Right lobe of liver (tissue), 6 donors: Measurements from ENCODE around the gene NAA15. TPM values are rescaled to one million over a fixed set of nuclear protein-coding genes. Genes with fewer than 3 reads are reported as not detected.

Experiments used
- ATAC-seq, 4 donors: fragments of 200-7000 bp; cut with Tn5 transposase; one replicate each; pipeline ENCODE4 v1.9.1; 2020; ENCODE audit warnings: mild to moderate bottlenecking in 4 of 4, moderate library complexity in 4 of 4
- DNase-seq, 3 donors: peaks; one replicate each; pipeline ENCODE4 v3.0.0-alpha.2; 2020
- H3K27ac ChIP-seq, 3 donors: fragments of 200-600 bp; one replicate each; pipeline ENCODE4 v1.8.0; 2022
- H3K27me3 ChIP-seq, 2 donors: fragments of 200-600 bp; one replicate each; pipeline ENCODE4 v1.8.0; 2022
- H3K36me3 ChIP-seq, 4 donors: fragments of 200-600 bp; sonication (generic) in 1 of 4; one replicate each; pipeline versions ENCODE4 v1.5.1 to v1.8.0; 2017 to 2022; ENCODE audit warnings: control low read depth in 1 of 4
- H3K4me1 ChIP-seq, 4 donors: fragments of 200-600 bp; sonication (generic) in 1 of 4; one replicate each; pipeline versions ENCODE4 v1.5.1 to v1.8.0; 2017 to 2022; ENCODE audit warnings: control low read depth in 1 of 4
- H3K4me3 ChIP-seq, 3 donors: fragments of 200-600 bp; one replicate each; pipeline ENCODE4 v1.8.0; 2022
- H3K9me3 ChIP-seq, 4 donors: fragments of 200-600 bp; sonication (generic) in 1 of 4; one replicate each; pipeline versions ENCODE4 v1.5.1 to v1.8.0; 2017 to 2022; ENCODE audit warnings: control low read depth in 1 of 4
- POLR2A ChIP-seq: fragments of 450-650 bp; IDR thresholded peaks from one replicate; pipeline ENCODE4 v1.6.1; 2017; ENCODE audit warnings: antibody characterized with exemption, mild to moderate bottlenecking
- WGBS: methylation state at CpG from one replicate; pipeline ENCODE4 v1.1.6; 2018; ENCODE audit warnings: low coverage, low lambda C conversion rate; ENCODE audit not compliant: insufficient coverage; ENCODE audit errors: missing lambda C conversion rate; 5-methylcytosine and 5-hydroxymethylcytosine counted together
- intact Hi-C, 2 donors: fragments of 100-400 bp; cut with DNase I; formaldehyde crosslinking; loops; one replicate each; pipeline versions ENCODE4 v1.11.2 to v1.14.1; 2022
- total RNA-seq, 6 experiments: library from RNA; depleted of rRNA in 2 of 6; stranded (reverse); fragments of >200 nt in 2 of 6; fragmentation: NEBNext Ultra II Directional in 3 of 6; extraction: Animal tissue kit (Norgen Biotek cat#: 25700) in 3 of 6; gene quantifications; one replicate each; pipeline versions ENCODE4 v1.1.0 to v1.2.4, GENCODE V29; 2016 to 2023
- TF ChIP-seq, protein P1 (sequence below), 4 donors: fragments of 200-600 bp in 3 of 4; fragments of 450-650 bp in 1 of 4; IDR thresholded peaks; one replicate each; pipeline versions ENCODE4 v1.5.1 to v1.8.0; 2016 to 2022; ENCODE audit warnings: antibody characterized with exemption in 4 of 4, mild to moderate bottlenecking in 2 of 4
- donor health status: DM: no; HTN: yes; CAD: no.
- donor health status: DM: no; HTN: no; CAD: no.
- donor health status: DM: no; HTN: no; CAD: no.
- donor health status: DM: no; HTN: yes; CAD: no.
- donor health status: DM: no; HTN: yes; CAD: no.

NAA15 gene
- total RNA-seq, 6 experiments from 2014 or later, result 13.3 to 19.8 (median 16.5) TPM

DNA sequence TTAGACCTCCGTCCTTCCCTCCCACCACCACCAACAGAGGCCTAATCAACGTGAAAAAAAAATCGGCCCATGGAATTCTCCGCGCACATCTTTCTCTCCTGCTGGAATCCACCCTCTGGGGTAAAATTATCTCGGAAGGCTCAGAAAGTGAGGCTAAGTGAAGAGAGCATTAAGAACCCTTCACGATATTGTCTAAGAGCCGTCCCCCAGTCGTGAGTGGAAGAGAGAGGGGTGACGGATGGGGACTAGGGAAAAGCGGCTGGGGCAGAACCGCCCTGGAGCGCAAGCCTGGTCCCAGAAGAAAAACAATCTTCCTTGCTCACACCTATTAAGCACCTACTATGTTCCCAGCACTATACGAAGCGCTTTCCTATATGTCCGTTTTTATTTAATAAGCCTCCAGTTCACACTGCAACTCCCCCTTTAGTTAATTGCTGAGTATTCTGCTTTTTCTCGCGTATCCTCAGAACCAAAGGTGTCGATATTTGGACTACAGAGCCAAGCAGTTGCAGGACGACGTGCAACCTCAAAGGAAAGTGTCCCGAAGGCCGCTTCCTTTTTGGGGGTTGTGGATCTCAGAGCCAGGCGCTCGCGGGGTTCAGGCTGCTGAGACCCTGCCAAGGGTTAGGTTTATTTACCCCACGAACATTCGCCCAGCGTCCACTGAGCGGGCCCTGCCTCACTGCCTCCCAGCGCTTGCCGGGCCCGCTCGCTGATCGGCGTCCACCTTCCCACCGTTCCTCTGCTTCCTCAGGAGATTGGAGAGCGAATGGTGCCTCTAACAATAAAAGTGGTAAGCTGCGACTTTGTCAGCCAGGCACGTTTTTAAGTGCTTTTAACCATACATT is 22.2 kb upstream of the NAA15 start:
- Histone ChIP-seq H3K4me3 (peak overlapping the region in 2 of 3 donors; percentile 27 to 34), H3K4me1 (peaks cover 0 to 14% (median 0%) of the 10 kb centered on the region in 4 donors)

DNA sequence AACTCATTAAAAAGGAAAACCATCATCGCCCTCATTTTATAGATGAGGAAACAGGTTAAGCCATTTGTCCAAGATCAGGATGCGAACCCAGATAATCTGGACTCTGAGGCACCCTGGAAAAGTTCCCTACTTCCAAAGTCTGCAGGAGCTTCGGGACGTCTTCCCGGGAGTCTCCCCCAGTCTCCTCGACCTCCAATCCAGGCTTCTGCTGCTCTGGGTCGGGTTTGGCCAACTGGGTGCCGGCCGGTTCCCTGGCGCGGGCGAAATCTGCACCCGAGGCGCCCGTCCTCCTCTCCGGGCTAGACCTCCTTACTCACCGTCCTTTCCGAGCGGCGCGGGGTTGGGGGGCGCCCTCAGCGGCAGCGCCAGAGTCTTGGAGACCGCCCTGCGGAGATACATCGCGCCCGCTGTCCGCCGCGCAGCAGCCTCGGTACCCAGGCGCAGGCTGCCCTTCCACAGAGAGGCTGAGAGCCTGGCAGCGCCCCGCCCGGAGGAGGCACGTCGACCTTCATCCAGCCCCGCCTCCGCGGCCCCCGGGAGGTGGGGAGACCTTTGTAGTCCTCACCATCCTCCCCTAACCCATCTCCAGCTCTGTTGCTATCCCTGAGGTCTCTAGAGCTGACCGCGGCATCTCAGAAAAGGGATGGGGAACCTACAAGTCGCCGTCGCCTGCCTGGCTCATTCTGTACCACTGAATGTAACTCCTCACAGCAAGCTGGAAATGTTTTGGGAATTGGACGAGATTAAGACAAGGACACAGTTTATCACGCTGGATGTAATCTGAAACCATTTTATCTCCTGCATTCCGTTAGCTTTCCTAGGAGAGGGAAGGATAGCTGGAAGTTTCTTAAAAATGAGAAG is 21.3 kb upstream of the NAA15 start, which contains the start of gene MGARP:
MGARP (minus strand) TSS at position 466 of the 861 bp plus-strand sequence; CDS start at position 399, 67 bp downstream.
- Histone ChIP-seq H3K27me3 (peaks cover 0 to 10% of the 10 kb centered on the region in 2 donors), H3K9me3 (no peaks in the 10 kb centered on the region), H3K4me1 (peaks cover 0 to 14% (median 0%) of the 10 kb centered on the region in 4 donors), H3K27ac (no peak within 1 kb of the TSS), H3K36me3 (no peaks in the 10 kb centered on the region), H3K4me3 (peak within 1 kb of the TSS; percentile 21 to 34 (median 27))
- TF ChIP-seq POLR2A, result no peak
- TF ChIP-seq, protein P1, sequence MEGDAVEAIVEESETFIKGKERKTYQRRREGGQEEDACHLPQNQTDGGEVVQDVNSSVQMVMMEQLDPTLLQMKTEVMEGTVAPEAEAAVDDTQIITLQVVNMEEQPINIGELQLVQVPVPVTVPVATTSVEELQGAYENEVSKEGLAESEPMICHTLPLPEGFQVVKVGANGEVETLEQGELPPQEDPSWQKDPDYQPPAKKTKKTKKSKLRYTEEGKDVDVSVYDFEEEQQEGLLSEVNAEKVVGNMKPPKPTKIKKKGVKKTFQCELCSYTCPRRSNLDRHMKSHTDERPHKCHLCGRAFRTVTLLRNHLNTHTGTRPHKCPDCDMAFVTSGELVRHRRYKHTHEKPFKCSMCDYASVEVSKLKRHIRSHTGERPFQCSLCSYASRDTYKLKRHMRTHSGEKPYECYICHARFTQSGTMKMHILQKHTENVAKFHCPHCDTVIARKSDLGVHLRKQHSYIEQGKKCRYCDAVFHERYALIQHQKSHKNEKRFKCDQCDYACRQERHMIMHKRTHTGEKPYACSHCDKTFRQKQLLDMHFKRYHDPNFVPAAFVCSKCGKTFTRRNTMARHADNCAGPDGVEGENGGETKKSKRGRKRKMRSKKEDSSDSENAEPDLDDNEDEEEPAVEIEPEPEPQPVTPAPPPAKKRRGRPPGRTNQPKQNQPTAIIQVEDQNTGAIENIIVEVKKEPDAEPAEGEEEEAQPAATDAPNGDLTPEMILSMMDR (IDR thresholded peaks at IDR 0.05), result no peak
- DNase-seq (peak in 1 of 3 donors; percentile 25), ATAC-seq (peak; percentile 62 to 72 (median 64))
- intact Hi-C loops, result no loop called here
- WGBS, result 47% methylated on average over 7 of the region's 51 CpGs

More for the DNA sequence above, 22.2 kb upstream of the NAA15 start:
- 29% methylated on average over 24 of the region's 40 CpGs for whole genome bisulfite sequencing
- no peak for TF ChIP-seq POLR2A
- TF ChIP-seq, protein P1 (IDR thresholded peaks at IDR 0.05), result no peak
- H3K27me3 ChIP-seq, result peaks cover 0 to 10% of the 10 kb centered on the region in 2 donors
- no peaks in the 10 kb centered on the region for H3K9me3 ChIP-seq
- ATAC-seq (peak; percentile 49 to 65 (median 59)), DNase-seq (peak in 1 of 3 donors; percentile 30)
- no peaks in the 10 kb centered on the region for H3K36me3 ChIP-seq
- intact Hi-C loops, result no loop called here
- no peak overlapping the region for H3K27ac ChIP-seq

DNA sequence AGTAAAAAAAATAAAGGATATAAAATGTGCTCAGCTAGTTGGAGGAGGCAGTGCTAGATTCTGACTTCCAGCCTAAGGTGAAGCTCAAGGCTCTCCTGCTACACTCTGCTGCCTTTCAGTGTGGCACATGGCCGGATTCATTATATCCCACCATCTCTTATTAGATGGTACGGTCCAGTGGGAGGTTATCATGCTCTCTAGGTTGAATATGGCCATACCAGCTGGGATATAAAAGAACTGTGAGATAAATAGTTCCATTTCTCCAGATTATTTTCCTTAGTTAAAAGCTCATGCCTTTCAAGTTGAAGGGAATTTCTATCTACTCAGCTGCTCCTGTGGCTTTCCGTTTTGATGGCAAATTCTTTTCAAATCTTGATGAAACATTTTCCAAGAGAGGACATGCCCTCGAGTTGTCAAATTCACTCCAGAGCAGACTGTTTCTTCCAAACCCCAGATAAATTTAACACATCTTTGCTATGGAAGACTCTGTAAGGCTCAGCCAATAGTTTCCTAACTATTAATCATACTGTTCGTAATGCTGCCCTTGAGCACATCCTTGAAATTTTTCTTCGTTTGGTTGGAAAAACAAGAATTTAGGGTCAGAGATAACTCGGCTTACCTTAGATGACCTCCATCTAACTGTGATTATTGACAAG is 19.1 kb upstream of the NAA15 start:
- DNase-seq, result no peak
- H3K4me3 ChIP-seq, result no peak overlapping the region
- H3K27me3 ChIP-seq, result peaks cover 0 to 10% of the 10 kb centered on the region in 2 donors
- intact Hi-C loops, result no loop called here
- no peak for ATAC-seq
- H3K9me3 ChIP-seq, result no peaks in the 10 kb centered on the region
- 72% methylated on average over 7 of the region's 7 CpGs for WGBS
- peaks cover 0 to 14% (median 0%) of the 10 kb centered on the region in 4 donors for H3K4me1 ChIP-seq
- no peak overlapping the region for H3K27ac ChIP-seq
- no peaks in the 10 kb centered on the region for H3K36me3 ChIP-seq
- no peak for TF ChIP-seq POLR2A
- TF ChIP-seq, protein P1 (IDR thresholded peaks at IDR 0.05), result no peak

DNA sequence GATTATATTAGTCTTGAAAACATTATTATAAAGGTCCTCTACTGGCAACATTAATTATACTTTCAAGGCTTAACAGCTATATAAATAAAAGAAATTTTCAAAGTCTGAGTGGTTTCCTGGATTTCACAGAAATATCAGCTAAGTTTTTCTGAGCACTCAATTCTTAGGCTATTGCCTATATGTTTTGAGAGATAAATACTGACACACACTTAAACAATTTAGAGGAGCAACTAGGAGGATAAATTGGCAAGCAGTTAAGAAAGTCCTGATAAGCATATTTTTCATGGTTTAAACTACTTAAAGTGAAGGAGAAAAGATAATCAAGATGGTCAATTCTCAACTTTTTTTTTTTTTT is 18.6 kb upstream of the NAA15 start:
- TF ChIP-seq, protein P1 (IDR thresholded peaks at IDR 0.05), result no peak
- no peak for TF ChIP-seq POLR2A
- Histone ChIP-seq H3K4me1 (peaks cover 0 to 14% (median 0%) of the 10 kb centered on the region in 4 donors), H3K27me3 (peaks cover 0 to 10% of the 10 kb centered on the region in 2 donors), H3K27ac (no peak overlapping the region), H3K4me3 (no peak overlapping the region), H3K36me3 (no peaks in the 10 kb centered on the region), H3K9me3 (no peaks in the 10 kb centered on the region)
- no peak for ATAC-seq
- DNase-seq, result no peak
- intact Hi-C loops, result no loop called here
